ENCODE results near the gene SYVN1.

Gene SYVN1

DNA sequence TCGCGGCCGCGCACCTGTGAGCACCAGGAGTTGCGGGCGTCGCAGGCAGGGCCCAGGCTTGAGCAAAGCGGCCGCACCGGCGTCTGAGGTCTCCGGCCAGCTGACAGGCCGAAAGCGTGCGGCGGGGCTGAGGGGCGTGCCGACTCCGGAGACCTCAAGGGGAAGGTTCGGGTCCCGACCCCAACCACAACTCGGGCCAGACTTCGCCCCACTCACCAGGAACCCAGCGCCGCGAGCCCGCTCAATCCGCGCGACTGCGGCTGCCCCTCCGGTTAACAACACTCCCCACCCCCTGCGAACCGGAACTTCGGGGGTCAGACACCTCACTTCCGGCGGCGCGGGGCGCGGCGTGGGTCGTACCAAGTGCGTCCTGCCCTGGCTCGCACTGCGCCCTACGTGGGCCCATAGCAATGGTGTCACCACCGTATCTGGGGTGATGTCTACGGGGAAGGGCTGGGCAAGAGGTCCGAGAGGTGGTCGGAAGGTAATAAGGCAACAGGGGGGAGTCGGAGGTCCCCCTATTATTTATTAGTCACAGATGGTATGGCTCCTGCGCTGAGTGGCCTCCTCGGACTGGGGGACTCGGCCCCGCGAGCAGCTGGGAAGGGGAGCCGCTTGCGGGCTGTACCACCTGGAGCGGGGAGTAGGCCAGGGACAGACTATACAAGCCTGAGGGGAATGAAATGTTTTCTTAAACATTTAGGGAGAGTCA lies at the start of gene SYVN1:
Gene SYVN1, minus strand, starts transcription at position 280 of the 712 bp plus-strand sequence. CDS start 918 bp downstream, outside the sequence.
- TF ChIP-seq, protein P1, sequence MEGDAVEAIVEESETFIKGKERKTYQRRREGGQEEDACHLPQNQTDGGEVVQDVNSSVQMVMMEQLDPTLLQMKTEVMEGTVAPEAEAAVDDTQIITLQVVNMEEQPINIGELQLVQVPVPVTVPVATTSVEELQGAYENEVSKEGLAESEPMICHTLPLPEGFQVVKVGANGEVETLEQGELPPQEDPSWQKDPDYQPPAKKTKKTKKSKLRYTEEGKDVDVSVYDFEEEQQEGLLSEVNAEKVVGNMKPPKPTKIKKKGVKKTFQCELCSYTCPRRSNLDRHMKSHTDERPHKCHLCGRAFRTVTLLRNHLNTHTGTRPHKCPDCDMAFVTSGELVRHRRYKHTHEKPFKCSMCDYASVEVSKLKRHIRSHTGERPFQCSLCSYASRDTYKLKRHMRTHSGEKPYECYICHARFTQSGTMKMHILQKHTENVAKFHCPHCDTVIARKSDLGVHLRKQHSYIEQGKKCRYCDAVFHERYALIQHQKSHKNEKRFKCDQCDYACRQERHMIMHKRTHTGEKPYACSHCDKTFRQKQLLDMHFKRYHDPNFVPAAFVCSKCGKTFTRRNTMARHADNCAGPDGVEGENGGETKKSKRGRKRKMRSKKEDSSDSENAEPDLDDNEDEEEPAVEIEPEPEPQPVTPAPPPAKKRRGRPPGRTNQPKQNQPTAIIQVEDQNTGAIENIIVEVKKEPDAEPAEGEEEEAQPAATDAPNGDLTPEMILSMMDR (IDR thresholded peaks at IDR 0.05), result no peak

GRCh38 chr11:65183201-65183891 lies 49.0 kb upstream of the SYVN1 start:
- TF ChIP-seq, protein P1 (IDR thresholded peaks at IDR 0.05), result no peak

GRCh38 chr11:65182258-65183170 lies 48.2 kb upstream of the SYVN1 start:
- TF ChIP-seq, protein P1 (IDR thresholded peaks at IDR 0.05), result no peak

DNA sequence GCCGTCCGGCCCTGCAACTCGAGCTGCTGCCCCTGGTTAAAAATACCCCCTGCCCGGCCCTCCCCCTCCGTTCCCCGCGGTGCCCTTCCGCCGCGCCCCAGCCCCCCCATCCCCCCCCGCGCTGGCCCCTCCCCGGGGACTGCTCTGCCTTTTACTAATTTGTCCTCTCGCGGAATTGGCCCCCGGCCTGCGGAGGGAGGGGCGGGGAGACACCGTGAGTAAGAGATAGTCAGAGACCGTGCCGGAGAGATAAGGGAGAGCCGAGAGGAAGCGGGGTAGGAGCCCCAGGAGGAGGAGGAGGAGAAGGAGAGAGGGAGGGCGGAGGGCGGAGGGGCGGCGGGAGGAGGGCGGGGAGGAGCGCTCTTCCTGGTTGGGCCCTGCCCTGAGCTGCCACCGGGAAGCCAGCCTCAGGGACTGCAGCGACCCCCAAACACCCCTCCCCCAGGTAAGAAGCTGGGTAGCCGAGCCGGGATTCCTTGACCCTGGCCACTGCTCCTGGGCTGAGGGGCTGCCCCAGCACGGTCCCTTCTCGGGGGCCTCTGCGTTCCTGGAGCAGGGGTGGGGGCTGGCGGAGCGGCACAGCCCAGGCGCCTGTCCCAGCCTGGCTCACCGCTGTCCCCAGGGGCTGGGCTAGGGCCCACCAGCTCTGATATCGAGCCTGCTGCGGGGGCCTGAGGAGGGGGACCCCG lies 47.4 kb upstream of the SYVN1 start, which contains the start of gene CAPN1:
Gene CAPN1, plus strand, starts transcription at position 360 of the 689 bp plus-strand sequence. CDS start 774 bp downstream, outside the sequence.
- TF ChIP-seq, protein P1 (IDR thresholded peaks at IDR 0.05), result no peak

DNA sequence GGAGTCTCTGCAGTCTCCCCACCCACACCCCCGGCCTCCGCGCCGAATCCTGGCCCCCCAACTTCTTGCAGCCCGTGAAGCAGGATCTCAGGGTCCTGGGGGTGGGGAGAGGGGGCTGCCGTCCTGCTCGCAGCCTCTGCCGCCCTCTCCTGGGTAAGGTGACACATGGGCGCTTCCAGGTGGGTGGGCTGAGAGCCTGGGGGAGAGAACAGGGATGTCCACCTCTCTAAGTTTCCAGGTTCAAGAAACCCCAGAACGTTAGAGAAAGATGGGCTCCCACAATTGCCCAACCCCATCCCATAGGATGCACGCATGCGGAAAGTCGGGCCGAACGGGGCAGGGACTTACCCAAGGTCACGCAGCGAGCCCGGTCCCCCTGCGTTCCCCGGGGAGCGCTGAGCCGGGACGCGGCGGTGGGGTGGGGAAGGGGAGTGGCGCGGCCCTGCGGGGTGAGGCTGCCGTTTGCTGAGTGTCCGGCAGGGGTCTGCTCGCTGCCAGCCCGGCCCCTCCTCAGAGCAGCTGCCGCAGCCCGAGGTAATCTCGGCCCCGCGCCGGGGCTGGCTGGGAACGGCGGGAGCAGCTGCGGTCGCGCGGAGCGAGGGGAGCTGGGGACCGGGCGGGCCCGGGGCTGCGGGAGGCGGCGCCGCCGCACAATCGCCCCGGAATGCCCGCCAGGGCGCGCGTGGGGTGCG lies 46.7 kb upstream of the SYVN1 start:
- TF ChIP-seq, protein P1 (IDR thresholded peaks at IDR 0.05), result peak; percentile 47

GRCh38 chr11:65172600-65172999 lies 38.3 kb upstream of the SYVN1 start:
- TF ChIP-seq, protein P1 (IDR thresholded peaks at IDR 0.05), result no peak
